PFSK-1 (cell line): Measurements from ENCODE around the gene RGS3.

ENCODE experiments used
- POLR2AphosphoS5 ChIP-seq: IDR thresholded peaks from 2 replicates; pipeline ENCODE4 v1.6.1; 2012; ENCODE audit warnings: low read depth, mild to moderate bottlenecking, control low read depth, low read length, moderate library complexity
- SIN3A ChIP-seq: IDR thresholded peaks from 2 replicates; pipeline ENCODE4 v1.6.1; 2012; ENCODE audit warnings: mild to moderate bottlenecking, low read length, moderate library complexity, borderline replicate concordance; ENCODE audit not compliant: insufficient read depth
- TAF1 ChIP-seq: IDR thresholded peaks from 2 replicates; pipeline ENCODE4 v1.6.1; 2012; ENCODE audit warnings: low read length, control low read depth, borderline replicate concordance; ENCODE audit not compliant: insufficient read depth

DNA sequence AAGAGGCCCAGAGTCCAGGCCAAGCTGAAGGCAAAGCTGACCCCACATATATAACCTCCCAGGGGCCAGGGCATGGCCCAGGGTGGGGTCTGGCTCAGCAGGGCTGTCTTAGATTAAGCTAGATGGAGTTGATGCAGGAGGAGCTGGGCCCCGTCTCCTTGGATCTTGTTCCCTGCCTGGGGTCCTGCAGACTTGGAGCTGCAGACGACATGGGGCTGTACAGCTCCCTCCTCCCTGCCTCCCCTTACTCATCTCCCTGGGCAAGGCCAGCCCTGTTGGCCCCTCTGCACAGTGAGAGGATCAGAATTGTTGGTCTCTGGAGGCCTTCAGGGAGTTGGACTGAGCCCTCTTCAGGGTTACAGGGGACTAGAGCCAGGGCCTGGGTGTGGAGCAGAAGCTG is 134.9 kb downstream of the RGS3 start:
- no peak for TF ChIP-seq SIN3A
- no peak for TF ChIP-seq POLR2AphosphoS5
- no peak for TF ChIP-seq TAF1
